ENCODE data around the gene BLOC1S6. TPM values are rescaled to one million over a fixed set of nuclear protein-coding genes. Genes with fewer than 3 reads are reported as not detected.

Gene BLOC1S6
- total RNA-seq, 1 experiment from 2014 or later: 37.0 TPM

- Mint-ChIP-seq H3K4me1 (ENCODE audit: low read depth, unreplicated experiment) (no peaks in the 10 kb centered on the region), H3K9me3 (ENCODE audit: unreplicated experiment) (no peaks in the 10 kb centered on the region), H3K27me3 (ENCODE audit: insufficient read depth, unreplicated experiment) (no peaks in the 10 kb centered on the region), H3K36me3 (ENCODE audit: insufficient read depth, unreplicated experiment) (no peaks in the 10 kb centered on the region), H3K27ac (ENCODE audit: unreplicated experiment) (no peak overlapping the region), H3K4me3 (ENCODE audit: unreplicated experiment) (no peak overlapping the region)
- Histone ChIP-seq H3K4me3 (ENCODE audit: low read depth, low read length) (no peak overlapping the region), H3K27me3 (replicated peaks; ENCODE audit: control insufficient read depth, insufficient read depth, low read length) (no peaks in the 10 kb centered on the region), H3K4me1 (no peaks in the 10 kb centered on the region), H3K36me3 (ENCODE audit: control insufficient read depth, insufficient read depth, low read length) (no peaks in the 10 kb centered on the region), H3K9me3 (no peaks in the 10 kb centered on the region)
- POLR2A ChIA-PET: no interaction called here
- intact Hi-C loops (cut with micrococcal nuclease; ENCODE audit: unreplicated experiment): no loop called here
- TF ChIP-seq CTCF (IDR thresholded peaks at IDR 0.05; ENCODE audit: insufficient read depth in 1 of 2, low read depth in 1 of 2, low read length in 1 of 2, severe bottlenecking in 1 of 2, unreplicated experiment in 1 of 2): no peak
- BruUV-seq (replicated peaks): no TSS peak
- CTCF ChIA-PET: no interaction called here
- no peak for DNase-seq
Observed at GRCh38 chr15:45543051-45543450, 44.1 kb upstream of the BLOC1S6 start.

GRCh38 chr15:45544266-45545023 lies 42.7 kb upstream of the BLOC1S6 start:
- Mint-ChIP-seq H3K36me3 (ENCODE audit: insufficient read depth, unreplicated experiment) (no peaks in the 10 kb centered on the region), H3K27ac (ENCODE audit: unreplicated experiment) (no peak overlapping the region), H3K27me3 (ENCODE audit: insufficient read depth, unreplicated experiment) (no peaks in the 10 kb centered on the region), H3K4me3 (ENCODE audit: unreplicated experiment) (no peak overlapping the region), H3K4me1 (ENCODE audit: low read depth, unreplicated experiment) (no peaks in the 10 kb centered on the region), H3K9me3 (ENCODE audit: unreplicated experiment) (no peaks in the 10 kb centered on the region)
- BruUV-seq (replicated peaks): no TSS peak
- H3K9me3 ChIP-seq: no peaks in the 10 kb centered on the region
- ChIA-PET CTCF (no interaction called here), POLR2A (no interaction called here)
- H3K4me3 ChIP-seq (ENCODE audit: low read depth, low read length): no peak overlapping the region
- no peaks in the 10 kb centered on the region for H3K27me3 ChIP-seq (replicated peaks; ENCODE audit: control insufficient read depth, insufficient read depth, low read length)
- no peaks in the 10 kb centered on the region for H3K4me1 ChIP-seq
- intact Hi-C loops (cut with micrococcal nuclease; ENCODE audit: unreplicated experiment): no loop called here
- no peak for DNase-seq
- no peak for TF ChIP-seq CTCF (IDR thresholded peaks at IDR 0.05; ENCODE audit: insufficient read depth in 1 of 2, low read depth in 1 of 2, low read length in 1 of 2, severe bottlenecking in 1 of 2, unreplicated experiment in 1 of 2)
- no peaks in the 10 kb centered on the region for H3K36me3 ChIP-seq (ENCODE audit: control insufficient read depth, insufficient read depth, low read length)

- intact Hi-C loops (cut with micrococcal nuclease; ENCODE audit: unreplicated experiment): no loop called here
- CTCF ChIA-PET: no interaction called here
Observed at GRCh38 chr15:45546789-45547188, 40.4 kb upstream of the BLOC1S6 start.

More at GRCh38 chr15:45546789-45547188, 40.4 kb upstream of the BLOC1S6 start:
- no peaks in the 10 kb centered on the region for H3K27me3 Mint-ChIP-seq (ENCODE audit: insufficient read depth, unreplicated experiment)
- no TSS peak for BruUV-seq (replicated peaks)
- POLR2A ChIA-PET: interaction anchor here (0.7 kb wide), 1 partner anchor 368 kb away, joined by 3 read pairs; no protein-coding TSS in a partner anchor
- Histone ChIP-seq H3K27me3 (replicated peaks; ENCODE audit: control insufficient read depth, insufficient read depth, low read length) (no peaks in the 10 kb centered on the region), H3K4me3 (ENCODE audit: low read depth, low read length) (no peak overlapping the region), H3K9me3 (no peaks in the 10 kb centered on the region), H3K36me3 (ENCODE audit: control insufficient read depth, insufficient read depth, low read length) (no peaks in the 10 kb centered on the region), H3K4me1 (no peaks in the 10 kb centered on the region)
- no peak for DNase-seq
- no peaks in the 10 kb centered on the region for H3K4me1 Mint-ChIP-seq (ENCODE audit: low read depth, unreplicated experiment)
- H3K27ac Mint-ChIP-seq (ENCODE audit: unreplicated experiment): no peak overlapping the region
- no peaks in the 10 kb centered on the region for H3K36me3 Mint-ChIP-seq (ENCODE audit: insufficient read depth, unreplicated experiment)
- H3K4me3 Mint-ChIP-seq (ENCODE audit: unreplicated experiment): no peak overlapping the region
- no peak for TF ChIP-seq CTCF (IDR thresholded peaks at IDR 0.05; ENCODE audit: insufficient read depth in 1 of 2, low read depth in 1 of 2, low read length in 1 of 2, severe bottlenecking in 1 of 2, unreplicated experiment in 1 of 2)
- no peaks in the 10 kb centered on the region for H3K9me3 Mint-ChIP-seq (ENCODE audit: unreplicated experiment)
